Natural killer cell (primary cell): ENCODE data around the gene RBP3. TPM values are rescaled to one million over a fixed set of nuclear protein-coding genes. Genes with fewer than 3 reads are reported as not detected.

Experiments used
- ATAC-seq, 3 donors: fragments of 150-1000 bp in 2 of 3; fragments of 200-7000 bp in 1 of 3; cut with Tn5 transposase; 1 replicate in 1 of 3; 2 replicates in 2 of 3; pipeline ENCODE4 v1.10.0; 2021; ENCODE audit warnings: mild to moderate bottlenecking in 2 of 3, moderate library complexity in 2 of 3
- DNase-seq, 2 donors: peaks; one replicate each; pipeline versions ENCODE4 v3.0.0 to v3.0.0-alpha.2; 2013 to 2021; ENCODE audit warnings: mixed read lengths in 1 of 2
- H3K27ac ChIP-seq: one replicate; pipeline ENCODE4 v1.5.1; 2013; ENCODE audit warnings: mild to moderate bottlenecking, low read length
- H3K27me3 ChIP-seq: one replicate; pipeline ENCODE4 v1.6.1; 2013; ENCODE audit warnings: low read length; ENCODE audit not compliant: control insufficient read depth, insufficient read depth
- H3K36me3 ChIP-seq: one replicate; pipeline ENCODE4 v1.6.1; 2013; ENCODE audit warnings: low read length; ENCODE audit not compliant: control insufficient read depth, insufficient read depth
- H3K4me1 ChIP-seq: one replicate; pipeline ENCODE4 v1.6.1; 2013; ENCODE audit warnings: low read length; ENCODE audit not compliant: control insufficient read depth, insufficient read depth
- H3K4me3 ChIP-seq: one replicate; pipeline ENCODE4 v1.5.1; 2013; ENCODE audit warnings: low read length
- H3K9me3 ChIP-seq: one replicate; pipeline ENCODE4 v1.6.1; 2013; ENCODE audit warnings: low read length; ENCODE audit not compliant: control insufficient read depth, insufficient read depth
- H3K27ac Mint-ChIP-seq, 2 donors: one replicate each; pipeline ENCODE4 v1.8.0; 2022; ENCODE audit warnings: mild to moderate bottlenecking in 2 of 2, mixed read lengths in 2 of 2, moderate library complexity in 1 of 2
- H3K27me3 Mint-ChIP-seq, 2 donors: one replicate each; pipeline ENCODE4 v1.8.0; 2022; ENCODE audit warnings: low read depth in 2 of 2, mixed read lengths in 2 of 2
- H3K36me3 Mint-ChIP-seq: one replicate; pipeline ENCODE4 v1.8.0; 2022; ENCODE audit warnings: mixed read lengths
- H3K4me1 Mint-ChIP-seq, 2 donors: one replicate each; pipeline ENCODE4 v1.8.0; 2022; ENCODE audit warnings: mixed read lengths in 2 of 2
- H3K4me3 Mint-ChIP-seq: one replicate; pipeline ENCODE4 v1.8.0; 2022; ENCODE audit warnings: mild to moderate bottlenecking, moderate library complexity, mixed read lengths
- H3K9me3 Mint-ChIP-seq, 2 donors: one replicate each; pipeline ENCODE4 v1.8.0; 2022; ENCODE audit warnings: mixed read lengths in 2 of 2
- CTCF ChIP-seq: fragments of 200-600 bp; IDR thresholded peaks from one replicate; pipeline ENCODE4 v1.8.0; 2022; ENCODE audit warnings: antibody characterized with exemption
- WGBS: methylation state at CpG from one replicate; pipeline ENCODE4 v1.1.7; 2013; ENCODE audit warnings: missing lambda C conversion rate; ENCODE audit not compliant: insufficient coverage; 5-methylcytosine and 5-hydroxymethylcytosine counted together
- intact Hi-C: fragments of 100-400 bp; cut with micrococcal nuclease; formaldehyde crosslinking; loops from one replicate; pipeline ENCODE4 v1.14.2; 2022
- total RNA-seq, 4 donors: library from RNA; stranded (reverse); fragments of 120-200 nt in 1 of 4; gene quantifications; one replicate each; pipeline versions ENCODE4 v1.2.3 to v1.2.4, GENCODE V29; 2013 to 2022

Gene RBP3
- total RNA-seq, 3 donors from 2014 or later (not counting 1 experiment from before 2014, with no cell fraction given) = not detected

GRCh38 chr10:47357911-47358310, 9.7 kb downstream of the RBP3 start:
- Mint-ChIP-seq H3K9me3 (no peaks in the 10 kb centered on the region), H3K36me3 (no peaks in the 10 kb centered on the region), H3K27ac (no peak overlapping the region), H3K27me3 (peaks cover 0 to 4% of the 10 kb centered on the region in 2 donors), H3K4me1 (no peaks in the 10 kb centered on the region), H3K4me3 (no peak overlapping the region)
- ATAC-seq = no peak
- Histone ChIP-seq H3K4me3 (no peak overlapping the region), H3K9me3 (no peaks in the 10 kb centered on the region), H3K27ac (no peak overlapping the region), H3K27me3 (no peaks in the 10 kb centered on the region), H3K4me1 (no peaks in the 10 kb centered on the region), H3K36me3 (no peaks in the 10 kb centered on the region)
- TF ChIP-seq CTCF = no peak
- no peak for DNase-seq
- WGBS = 99% methylated on average over 3 of the region's 3 CpGs
- intact Hi-C loops = no loop called here

GRCh38 chr10:47358457-47358856, 10.3 kb downstream of the RBP3 start:
- Mint-ChIP-seq H3K36me3 (no peaks in the 10 kb centered on the region), H3K27me3 (peaks cover 0 to 4% of the 10 kb centered on the region in 2 donors), H3K4me3 (no peak overlapping the region), H3K9me3 (no peaks in the 10 kb centered on the region), H3K4me1 (no peaks in the 10 kb centered on the region), H3K27ac (no peak overlapping the region)
- ATAC-seq (no peak), DNase-seq (no peak)
- 73% methylated on average over 3 of the region's 3 CpGs for WGBS
- no peak for TF ChIP-seq CTCF
- Histone ChIP-seq H3K4me3 (no peak overlapping the region), H3K36me3 (no peaks in the 10 kb centered on the region), H3K27ac (no peak overlapping the region), H3K9me3 (no peaks in the 10 kb centered on the region), H3K4me1 (no peaks in the 10 kb centered on the region), H3K27me3 (no peaks in the 10 kb centered on the region)
- intact Hi-C loops = no loop called here

GRCh38 chr10:47359101-47359500, 10.9 kb downstream of the RBP3 start:
- H3K4me3 ChIP-seq = no peak overlapping the region
- no peaks in the 10 kb centered on the region for H3K36me3 ChIP-seq
- peaks cover 0 to 4% of the 10 kb centered on the region in 2 donors for H3K27me3 Mint-ChIP-seq
- H3K27me3 ChIP-seq = no peaks in the 10 kb centered on the region
- no peaks in the 10 kb centered on the region for H3K36me3 Mint-ChIP-seq
- ATAC-seq (no peak), DNase-seq (no peak)
- no peak overlapping the region for H3K27ac ChIP-seq
- intact Hi-C loops = no loop called here
- H3K9me3 ChIP-seq = no peaks in the 10 kb centered on the region
- no peaks in the 10 kb centered on the region for H3K9me3 Mint-ChIP-seq
- WGBS = 83% methylated on average over 2 of the region's 2 CpGs
- H3K4me1 ChIP-seq = no peaks in the 10 kb centered on the region
- H3K27ac Mint-ChIP-seq = no peak overlapping the region
- no peaks in the 10 kb centered on the region for H3K4me1 Mint-ChIP-seq
- no peak overlapping the region for H3K4me3 Mint-ChIP-seq
- TF ChIP-seq CTCF = no peak

- no peaks in the 10 kb centered on the region for H3K36me3 ChIP-seq
Measured at GRCh38 chr10:47359626-47360418, 11.7 kb downstream of the RBP3 start.

More at GRCh38 chr10:47359626-47360418, 11.7 kb downstream of the RBP3 start:
- Histone ChIP-seq H3K9me3 (no peaks in the 10 kb centered on the region), H3K27ac (no peak overlapping the region), H3K4me1 (no peaks in the 10 kb centered on the region), H3K4me3 (no peak overlapping the region), H3K27me3 (no peaks in the 10 kb centered on the region)
- Mint-ChIP-seq H3K27me3 (peaks cover 0 to 4% of the 10 kb centered on the region in 2 donors), H3K36me3 (no peaks in the 10 kb centered on the region), H3K27ac (no peak overlapping the region), H3K4me3 (no peak overlapping the region), H3K9me3 (no peaks in the 10 kb centered on the region), H3K4me1 (no peaks in the 10 kb centered on the region)
- no peak for TF ChIP-seq CTCF
- intact Hi-C loops = no loop called here
- no peak for ATAC-seq
- DNase-seq = no peak
- WGBS = 70% methylated on average over 4 of the region's 4 CpGs
